Measurements from ENCODE around the gene KRT4.
"Not testable (repeated sequence)": the region's sequence is repeated elsewhere in the genome, so short reads cannot be mapped to it uniquely, and the experiment has no call there.

Gene KRT4

GRCh38 chr12:52772772-52773171 lies 41.1 kb downstream of the KRT4 start:
- DNase-seq, result no peak

GRCh38 chr12:52772188-52772587 lies 41.7 kb downstream of the KRT4 start:
- no peak for DNase-seq

GRCh38 chr12:52771505-52771904 lies 42.4 kb downstream of the KRT4 start:
- no peak for DNase-seq

- no peak for DNase-seq
Measured at GRCh38 chr12:52771088-52771487, 42.8 kb downstream of the KRT4 start.

GRCh38 chr12:52769946-52770345 lies 44.0 kb downstream of the KRT4 start:
- DNase-seq, result no peak

GRCh38 chr12:52769354-52769753 lies 44.6 kb downstream of the KRT4 start:
- no peak for DNase-seq

- no peak for DNase-seq
Measured at GRCh38 chr12:52768479-52769200, 45.3 kb downstream of the KRT4 start.

GRCh38 chr12:52767427-52767826 lies 46.5 kb downstream of the KRT4 start:
- DNase-seq, result no peak

GRCh38 chr12:52767020-52767379 lies 46.9 kb downstream of the KRT4 start:
- no peak for DNase-seq

GRCh38 chr12:52766351-52767019 lies 47.4 kb downstream of the KRT4 start:
- no peak for DNase-seq

GRCh38 chr12:52765702-52766101 lies 48.2 kb downstream of the KRT4 start:
- DNase-seq, result no peak

- no peak for DNase-seq
Measured at GRCh38 chr12:52763991-52764390, 49.9 kb downstream of the KRT4 start.

- no peak for DNase-seq
Measured at GRCh38 chr12:52763036-52763659, 50.8 kb downstream of the KRT4 start.

GRCh38 chr12:52761802-52762201 lies 52.1 kb downstream of the KRT4 start:
- no peak for DNase-seq

GRCh38 chr12:52761218-52761617 lies 52.7 kb downstream of the KRT4 start:
- not testable (repeated sequence) for DNase-seq

- DNase-seq, result no peak
Measured at GRCh38 chr12:52760623-52761022, 53.3 kb downstream of the KRT4 start.

GRCh38 chr12:52759695-52760094 lies 54.2 kb downstream of the KRT4 start:
- DNase-seq, result no peak

- no peak for DNase-seq
Measured at GRCh38 chr12:52759218-52759617, 54.7 kb downstream of the KRT4 start.

- no peak for DNase-seq
Measured at GRCh38 chr12:52757449-52758176, 56.3 kb downstream of the KRT4 start.
